Fibroblast of villous mesenchyme (primary cell): Measurements from ENCODE around the gene GGCT. TPM values are rescaled to one million over a fixed set of nuclear protein-coding genes. Genes with fewer than 3 reads are reported as not detected.

Source experiments
- DNase-seq: peaks from one replicate; pipeline ENCODE4 v3.0.0-alpha.2; 2010; ENCODE audit warnings: low read depth
- H3K4me3 ChIP-seq: 2 replicates; pipeline ENCODE4 v1.5.1; 2011; ENCODE audit warnings: low read depth, mild to moderate bottlenecking, low read length
- total RNA-seq: library from RNA; depleted of rRNA; stranded (reverse); fragments of >200 nt; gene quantifications from 2 replicates; pipeline ENCODE4 v1.2.3, GENCODE V29; 2012
- TF ChIP-seq, protein P1 (sequence below): IDR thresholded peaks from 2 replicates; pipeline ENCODE4 v1.5.1; 2012; ENCODE audit warnings: low read depth, mild to moderate bottlenecking, low read length; ENCODE audit not compliant: insufficient read depth

GGCT gene
- total RNA-seq, 1 donor, result 18.1 TPM

DNA sequence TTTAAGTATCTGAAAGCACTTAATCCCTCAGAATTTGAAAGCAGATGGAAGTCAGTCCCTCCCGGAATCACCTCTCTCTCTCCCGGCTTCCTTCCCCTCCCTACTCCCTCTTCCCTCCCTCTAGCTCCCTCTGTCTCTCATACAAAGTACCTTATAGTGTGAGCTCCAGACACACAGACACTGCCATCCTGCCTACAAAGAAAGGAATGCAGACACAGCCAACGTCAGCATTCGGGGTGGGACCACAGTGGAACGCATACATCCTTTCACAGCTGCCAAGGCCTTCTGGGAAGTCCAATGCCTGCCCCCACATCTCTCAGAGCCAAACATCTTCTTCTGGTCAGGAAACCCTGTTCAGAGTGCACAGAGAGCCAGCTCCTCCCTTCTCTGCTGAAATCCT, 35.3 kb downstream of the GGCT start:
- TF ChIP-seq, protein P1, sequence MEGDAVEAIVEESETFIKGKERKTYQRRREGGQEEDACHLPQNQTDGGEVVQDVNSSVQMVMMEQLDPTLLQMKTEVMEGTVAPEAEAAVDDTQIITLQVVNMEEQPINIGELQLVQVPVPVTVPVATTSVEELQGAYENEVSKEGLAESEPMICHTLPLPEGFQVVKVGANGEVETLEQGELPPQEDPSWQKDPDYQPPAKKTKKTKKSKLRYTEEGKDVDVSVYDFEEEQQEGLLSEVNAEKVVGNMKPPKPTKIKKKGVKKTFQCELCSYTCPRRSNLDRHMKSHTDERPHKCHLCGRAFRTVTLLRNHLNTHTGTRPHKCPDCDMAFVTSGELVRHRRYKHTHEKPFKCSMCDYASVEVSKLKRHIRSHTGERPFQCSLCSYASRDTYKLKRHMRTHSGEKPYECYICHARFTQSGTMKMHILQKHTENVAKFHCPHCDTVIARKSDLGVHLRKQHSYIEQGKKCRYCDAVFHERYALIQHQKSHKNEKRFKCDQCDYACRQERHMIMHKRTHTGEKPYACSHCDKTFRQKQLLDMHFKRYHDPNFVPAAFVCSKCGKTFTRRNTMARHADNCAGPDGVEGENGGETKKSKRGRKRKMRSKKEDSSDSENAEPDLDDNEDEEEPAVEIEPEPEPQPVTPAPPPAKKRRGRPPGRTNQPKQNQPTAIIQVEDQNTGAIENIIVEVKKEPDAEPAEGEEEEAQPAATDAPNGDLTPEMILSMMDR, result peak; percentile 60
- DNase-seq, result peak; percentile 99
- H3K4me3 ChIP-seq, result no peak overlapping the region

DNA sequence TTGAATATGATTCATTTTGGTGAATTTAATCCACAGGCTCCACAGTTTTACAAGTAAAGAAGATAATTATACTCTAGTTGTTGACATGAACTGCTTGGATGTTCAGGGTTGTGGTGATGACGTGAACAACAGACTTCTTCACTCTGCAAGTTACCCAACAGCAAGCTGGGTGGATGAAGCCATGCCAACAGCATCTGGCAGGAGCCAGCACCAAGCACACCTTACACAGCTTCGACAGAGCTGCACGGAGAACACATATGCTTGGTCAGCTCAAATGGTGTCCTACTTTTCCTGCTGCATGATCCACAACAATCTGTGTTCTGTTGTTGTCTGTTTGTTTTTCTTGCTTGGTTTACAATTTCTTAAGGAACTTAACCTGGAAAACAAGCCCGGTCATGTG, 35.8 kb downstream of the GGCT start:
- no peak overlapping the region for H3K4me3 ChIP-seq
- TF ChIP-seq, protein P1, result no peak
- peak; percentile 90 for DNase-seq

DNA sequence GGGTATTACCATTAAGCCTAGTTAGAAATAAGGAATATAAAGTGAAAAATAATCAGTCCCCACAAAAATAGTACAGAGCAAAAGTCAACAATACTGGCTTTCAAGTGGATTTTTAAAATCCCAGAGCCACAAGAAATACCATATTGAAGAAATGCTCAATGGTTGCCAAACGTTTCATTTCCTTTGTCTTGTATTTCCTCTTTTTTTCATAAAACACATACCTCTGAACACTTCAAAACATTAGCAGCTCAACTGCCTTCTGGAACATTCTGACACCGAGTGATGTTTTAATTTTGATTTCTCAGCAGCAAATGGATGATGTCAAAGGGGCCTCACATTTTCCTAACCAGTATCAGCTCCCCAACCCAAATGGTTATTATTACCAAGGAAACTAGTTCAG, 36.6 kb downstream of the GGCT start:
- no peak for DNase-seq
- no peak overlapping the region for H3K4me3 ChIP-seq
- TF ChIP-seq, protein P1, result no peak

DNA sequence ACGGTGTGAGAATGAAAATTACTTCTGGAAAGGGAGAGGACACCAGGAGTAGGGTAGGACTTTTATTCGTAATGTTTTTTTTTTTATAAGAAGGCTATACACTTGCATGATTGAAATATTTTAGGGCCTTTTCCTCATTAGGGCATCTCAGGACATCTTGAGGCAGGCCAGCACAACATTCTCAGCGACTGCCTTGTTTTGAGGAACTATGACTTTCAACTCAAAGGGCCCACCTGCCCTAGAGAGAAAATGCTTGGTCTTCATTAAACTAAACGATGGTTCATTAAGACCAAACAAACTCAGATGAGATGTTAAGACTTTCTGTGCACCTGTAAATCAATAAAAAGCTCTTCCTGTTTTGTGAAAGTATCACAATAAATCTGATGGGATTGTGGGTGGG, 37.4 kb downstream of the GGCT start:
- no peak overlapping the region for H3K4me3 ChIP-seq
- TF ChIP-seq, protein P1, result no peak
- no peak for DNase-seq

DNA sequence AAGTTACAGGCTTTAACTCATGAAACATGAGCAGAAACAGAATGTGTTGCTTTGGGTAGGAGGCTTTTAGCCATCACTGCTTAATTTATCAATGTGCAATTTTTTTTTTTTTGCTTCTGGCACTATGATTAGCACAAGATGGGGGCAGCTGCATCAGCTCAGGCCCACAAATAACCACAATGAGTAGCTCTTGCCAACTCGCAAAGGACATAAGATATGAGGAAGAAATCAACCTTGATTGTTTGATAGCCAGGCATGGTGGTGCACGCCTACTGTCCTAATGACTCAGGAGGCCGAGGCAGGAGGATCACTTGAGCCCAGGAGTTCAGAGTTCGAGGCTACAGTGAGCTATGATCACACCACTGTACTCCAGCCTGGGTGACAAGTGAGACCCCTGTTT, 38.4 kb downstream of the GGCT start:
- TF ChIP-seq, protein P1, result no peak
- no peak overlapping the region for H3K4me3 ChIP-seq
- DNase-seq, result peak; percentile 41

DNA sequence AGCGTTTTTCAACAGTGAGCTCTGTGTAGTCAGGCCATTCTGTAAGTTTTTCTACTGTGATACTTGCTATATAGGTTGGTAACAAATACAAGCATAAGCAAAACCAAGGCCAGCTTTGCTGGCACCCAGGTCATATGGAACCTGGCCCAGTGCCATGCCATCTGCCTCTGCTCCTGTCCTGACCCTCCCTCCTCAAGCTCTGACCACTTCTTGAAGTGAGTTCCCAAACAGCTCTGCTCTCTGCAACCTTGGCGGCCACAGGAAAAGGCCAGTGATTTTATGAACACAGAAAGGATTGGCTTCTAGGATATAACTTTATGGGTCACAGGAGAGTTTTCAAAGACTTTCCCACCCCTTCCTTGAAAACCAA, 38.8 kb downstream of the GGCT start:
- no peak for DNase-seq
- TF ChIP-seq, protein P1, result no peak

DNA sequence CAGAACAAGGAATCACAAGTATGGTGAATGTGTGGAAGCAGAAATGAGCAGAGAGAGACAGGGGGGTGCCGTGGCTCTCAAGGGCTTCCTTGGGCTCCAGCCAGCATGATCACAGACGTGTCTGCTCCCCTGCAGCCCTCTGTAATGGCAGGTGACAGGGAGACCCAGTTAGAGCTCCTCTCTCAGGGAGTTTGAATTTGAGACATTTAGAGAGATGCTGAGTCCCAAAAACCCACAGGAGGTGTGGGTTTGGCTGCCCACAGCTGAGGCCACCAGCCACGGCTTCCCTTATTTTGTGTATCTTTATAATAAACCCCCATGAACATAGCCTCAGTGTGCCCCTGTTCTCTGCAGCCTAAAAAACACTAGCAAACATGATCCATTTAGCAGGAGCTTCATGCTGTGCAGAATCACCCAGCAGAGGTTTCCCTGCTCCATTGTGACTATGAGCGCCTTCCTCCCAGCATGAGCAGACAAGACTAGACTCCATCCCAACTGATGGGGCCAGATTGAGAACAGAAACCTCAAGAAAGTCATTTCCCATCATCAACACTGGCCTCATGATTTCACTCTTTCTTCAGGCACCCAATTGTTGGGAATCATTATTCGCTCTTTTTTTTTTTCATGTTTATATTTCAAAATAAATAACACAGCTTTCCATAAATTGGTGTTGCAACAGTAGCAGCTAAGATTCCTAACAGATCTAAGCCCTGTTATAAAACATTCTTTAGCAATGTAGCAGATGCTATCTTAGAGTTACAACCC, 39.4 kb downstream of the GGCT start:
- TF ChIP-seq, protein P1, result no peak
- H3K4me3 ChIP-seq, result no peak overlapping the region
- DNase-seq, result peak; percentile 94

More for the DNA sequence above, 38.8 kb downstream of the GGCT start:
- no peak overlapping the region for H3K4me3 ChIP-seq
